Right hindlimb (tissue), 1 donor: ENCODE results near the gene NCLN.
"Not testable (repeated sequence)": the region's sequence is repeated elsewhere in the genome, so short reads cannot be mapped to it uniquely, and the experiment has no call there.

Experiments used
- DNase-seq: peaks from one replicate; pipeline ENCODE4 v3.0.0-alpha.2; 2018

NCLN gene

GRCh38 chr19:3184847-3185460, 776 bp upstream of the NCLN start:
- DNase-seq: no peak

- DNase-seq: no peak
Observed at GRCh38 chr19:3186160-3186688, 494 bp downstream of the NCLN start.

GRCh38 chr19:3186891-3187661, 1.3 kb downstream of the NCLN start:
- DNase-seq: no peak

- DNase-seq: no peak
Observed at GRCh38 chr19:3187662-3188511, 2.2 kb downstream of the NCLN start.

GRCh38 chr19:3188627-3189596, 3.2 kb downstream of the NCLN start:
- DNase-seq: no peak

GRCh38 chr19:3189702-3190469, 4.2 kb downstream of the NCLN start:
- no peak for DNase-seq

- DNase-seq: no peak
Observed at GRCh38 chr19:3190470-3190770, 4.7 kb downstream of the NCLN start.

- DNase-seq: no peak
Observed at GRCh38 chr19:3190921-3191805, 5.4 kb downstream of the NCLN start.

GRCh38 chr19:3191806-3192104, 6.0 kb downstream of the NCLN start:
- not testable (repeated sequence) for DNase-seq

GRCh38 chr19:3192228-3192635, 6.5 kb downstream of the NCLN start:
- no peak for DNase-seq

- no peak for DNase-seq
Observed at GRCh38 chr19:3192684-3193083, 7.0 kb downstream of the NCLN start.

- peak; percentile 8 for DNase-seq
Observed at GRCh38 chr19:3193256-3194105, 7.8 kb downstream of the NCLN start.

GRCh38 chr19:3194106-3195087, 8.7 kb downstream of the NCLN start:
- DNase-seq: no peak

- DNase-seq: no peak
Observed at GRCh38 chr19:3196064-3196932, 10.6 kb downstream of the NCLN start.

- no peak for DNase-seq
Observed at GRCh38 chr19:3196933-3197205, 11.1 kb downstream of the NCLN start.

- no peak for DNase-seq
Observed at GRCh38 chr19:3198901-3199700, 13.4 kb downstream of the NCLN start.
